Measurements from ENCODE around the gene UNC5A.

UNC5A gene

GRCh38 chr5:176810081-176810597, at the start of gene UNC5A:
UNC5A (plus strand) TSS chr5:176810559; CDS start chr5:176810751, 192 bp downstream.
- DNase-seq, result peak; percentile 36

- DNase-seq, result no peak
Observed at GRCh38 chr5:176761755-176762154, 48.6 kb upstream of the UNC5A start.

GRCh38 chr5:176762489-176762888, 47.9 kb upstream of the UNC5A start:
- DNase-seq, result no peak

- no peak for DNase-seq
Observed at GRCh38 chr5:176765687-176766086, 44.7 kb upstream of the UNC5A start.

GRCh38 chr5:176768174-176768970, 42.0 kb upstream of the UNC5A start:
- no peak for DNase-seq

- no peak for DNase-seq
Observed at GRCh38 chr5:176769911-176770310, 40.4 kb upstream of the UNC5A start.

- DNase-seq, result no peak
Observed at GRCh38 chr5:176770431-176770830, 39.9 kb upstream of the UNC5A start.

- no peak for DNase-seq
Observed at GRCh38 chr5:176771102-176771845, 39.1 kb upstream of the UNC5A start.

GRCh38 chr5:176772271-176773210, 37.8 kb upstream of the UNC5A start:
- no peak for DNase-seq

- no peak for DNase-seq
Observed at GRCh38 chr5:176773408-176774035, 36.8 kb upstream of the UNC5A start.

- DNase-seq, result no peak
Observed at GRCh38 chr5:176774216-176775171, 35.9 kb upstream of the UNC5A start.

GRCh38 chr5:176775409-176775808, 35.0 kb upstream of the UNC5A start:
- DNase-seq, result no peak

GRCh38 chr5:176776141-176776865, 34.1 kb upstream of the UNC5A start:
- no peak for DNase-seq

- DNase-seq, result no peak
Observed at GRCh38 chr5:176776916-176777315, 33.4 kb upstream of the UNC5A start.

- no peak for DNase-seq
Observed at GRCh38 chr5:176778921-176779465, 31.4 kb upstream of the UNC5A start.

GRCh38 chr5:176779537-176779936, 30.8 kb upstream of the UNC5A start:
- DNase-seq, result no peak

- peak; percentile 53 for DNase-seq
Observed at GRCh38 chr5:176780176-176781053, 29.9 kb upstream of the UNC5A start.

- DNase-seq, result peak; percentile 43
Observed at GRCh38 chr5:176781054-176781375, 29.3 kb upstream of the UNC5A start.
